Activated naive CD8-positive, alpha-beta T cell treated with anti-CD3 and anti-CD28 coated beads for 36 hours (primary cell): ENCODE measurements around the gene ANKRD34C. TPM values are rescaled to one million over a fixed set of nuclear protein-coding genes. Genes with fewer than 3 reads are reported as not detected.

Experiments used
- DNase-seq: peaks from one replicate; pipeline ENCODE4 v3.0.0; 2021
- H3K27ac Mint-ChIP-seq: one replicate; pipeline ENCODE4 v1.8.0; 2022; ENCODE audit warnings: mild to moderate bottlenecking, moderate library complexity, mixed read lengths
- H3K27me3 Mint-ChIP-seq: one replicate; pipeline ENCODE4 v1.8.0; 2022; ENCODE audit warnings: mild to moderate bottlenecking, mixed read lengths
- H3K36me3 Mint-ChIP-seq: one replicate; pipeline ENCODE4 v1.8.0; 2021; ENCODE audit warnings: mild to moderate bottlenecking, mixed read lengths
- H3K4me1 Mint-ChIP-seq: one replicate; pipeline ENCODE4 v1.8.0; 2021; ENCODE audit warnings: mixed read lengths
- H3K4me3 Mint-ChIP-seq: one replicate; pipeline ENCODE4 v1.8.0; 2022; ENCODE audit warnings: mild to moderate bottlenecking, moderate library complexity, mixed read lengths
- H3K9me3 Mint-ChIP-seq: one replicate; pipeline ENCODE4 v1.8.0; 2022; ENCODE audit warnings: mixed read lengths
- total RNA-seq, 2 experiments: library from RNA; stranded (reverse); gene quantifications; one replicate each; pipeline ENCODE4 v1.2.3, GENCODE V29; 2021

The ANKRD34C gene
- total RNA-seq, result not detected

DNA sequence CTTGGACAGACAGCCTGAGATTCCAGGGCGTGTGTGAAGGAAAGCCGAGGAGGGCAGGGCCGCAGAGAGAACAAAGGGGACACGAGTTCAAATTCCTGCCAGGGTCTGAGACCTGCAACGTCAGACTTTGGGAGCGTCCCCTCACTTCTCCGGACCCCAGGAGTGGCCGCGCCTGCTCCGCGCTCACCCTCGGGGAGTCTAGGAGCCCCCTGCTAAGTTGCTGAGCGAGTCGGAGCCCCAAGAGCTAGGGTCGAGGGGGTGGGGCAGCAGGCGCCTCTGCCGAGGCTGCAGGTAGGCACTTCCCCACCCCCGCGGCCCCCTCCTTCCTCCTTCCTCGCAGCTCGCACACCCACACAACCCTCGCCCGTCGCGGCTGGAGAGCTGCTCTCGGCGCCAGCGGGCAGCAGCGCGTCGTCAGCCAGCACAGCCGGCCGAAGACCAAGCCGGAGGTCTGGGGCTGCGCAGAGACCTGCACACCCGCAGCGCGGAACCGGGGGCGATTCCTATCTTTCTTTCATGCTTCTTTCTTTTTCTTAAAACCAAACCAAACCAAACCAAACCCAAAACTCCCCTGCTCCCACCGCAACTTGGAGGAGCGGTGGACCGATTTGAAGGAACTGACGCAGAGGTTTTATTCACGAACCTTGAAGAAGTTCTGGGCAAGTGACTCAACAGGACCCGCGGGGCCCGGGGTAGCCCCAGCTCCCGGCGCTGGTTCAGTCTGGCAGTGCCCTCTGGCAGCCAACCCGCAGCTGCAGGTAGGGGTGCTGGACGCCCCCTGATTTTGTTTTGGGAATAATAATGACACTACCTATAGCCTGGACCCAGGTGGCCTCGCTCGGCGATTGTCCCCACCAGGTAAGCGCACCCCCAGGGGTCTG is at the start of gene ANKRD34C:
Gene ANKRD34C (plus strand): TSS at position 352 of the 881 bp plus-strand sequence. CDS start 10,563 bp downstream, outside the sequence.
- no peak within 1 kb of the TSS for H3K27ac Mint-ChIP-seq
- H3K27me3 Mint-ChIP-seq, result peaks cover 78% of the 10 kb centered on the region
- H3K4me3 Mint-ChIP-seq, result no peak within 1 kb of the TSS
- peaks cover 1% of the 10 kb centered on the region for H3K36me3 Mint-ChIP-seq
- DNase-seq, result no peak
- peaks cover 4% of the 10 kb centered on the region for H3K4me1 Mint-ChIP-seq
- H3K9me3 Mint-ChIP-seq, result peaks cover 7% of the 10 kb centered on the region

DNA sequence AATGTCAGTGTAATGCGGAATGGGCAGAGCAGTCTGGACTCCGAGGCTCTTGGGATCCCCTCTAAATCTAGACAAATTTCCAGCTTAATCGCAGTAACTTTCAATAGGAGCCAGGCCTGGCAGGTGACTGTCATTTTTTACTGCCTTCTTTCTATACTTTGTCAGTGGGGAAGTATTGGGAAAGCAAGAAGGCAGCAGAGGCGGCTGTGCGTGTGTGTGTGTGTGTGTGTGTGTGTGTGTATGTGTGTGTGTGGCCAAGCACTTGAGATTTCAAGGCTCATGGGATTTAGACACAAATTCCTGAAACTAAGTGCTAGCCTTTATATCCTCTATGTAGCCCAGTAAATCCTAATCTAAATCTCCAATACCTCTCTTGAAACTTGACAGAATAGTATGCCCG is 49.3 kb upstream of the ANKRD34C start:
- no peaks in the 10 kb centered on the region for H3K36me3 Mint-ChIP-seq
- H3K9me3 Mint-ChIP-seq, result peaks cover 9% of the 10 kb centered on the region
- peaks cover 24% of the 10 kb centered on the region for H3K27me3 Mint-ChIP-seq
- DNase-seq, result no peak
- H3K4me3 Mint-ChIP-seq, result no peak overlapping the region
- H3K27ac Mint-ChIP-seq, result no peak overlapping the region
- no peaks in the 10 kb centered on the region for H3K4me1 Mint-ChIP-seq

DNA sequence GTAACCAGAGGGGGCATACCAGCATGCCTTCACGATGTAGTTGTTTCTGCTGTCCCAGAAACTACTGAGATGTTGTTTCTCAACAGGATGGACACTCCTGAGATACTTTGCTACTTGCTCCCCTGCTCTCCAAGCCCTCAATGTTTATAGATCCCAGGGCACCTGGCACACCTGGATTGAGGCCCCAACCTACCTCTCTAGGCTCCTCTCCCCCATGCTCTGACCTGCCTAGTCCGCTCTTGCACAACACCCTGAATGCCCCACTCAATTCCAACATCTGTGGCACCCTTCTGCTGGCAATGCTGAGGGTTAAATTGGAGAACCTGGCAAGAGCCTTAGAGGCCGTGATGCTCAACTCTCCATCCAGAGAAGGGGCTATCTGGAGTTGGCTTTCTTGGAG is 42.5 kb upstream of the ANKRD34C start:
- no peaks in the 10 kb centered on the region for H3K4me1 Mint-ChIP-seq
- DNase-seq, result no peak
- H3K4me3 Mint-ChIP-seq, result no peak overlapping the region
- no peaks in the 10 kb centered on the region for H3K36me3 Mint-ChIP-seq
- no peak overlapping the region for H3K27ac Mint-ChIP-seq
- no peaks in the 10 kb centered on the region for H3K9me3 Mint-ChIP-seq
- peaks cover 18% of the 10 kb centered on the region for H3K27me3 Mint-ChIP-seq

DNA sequence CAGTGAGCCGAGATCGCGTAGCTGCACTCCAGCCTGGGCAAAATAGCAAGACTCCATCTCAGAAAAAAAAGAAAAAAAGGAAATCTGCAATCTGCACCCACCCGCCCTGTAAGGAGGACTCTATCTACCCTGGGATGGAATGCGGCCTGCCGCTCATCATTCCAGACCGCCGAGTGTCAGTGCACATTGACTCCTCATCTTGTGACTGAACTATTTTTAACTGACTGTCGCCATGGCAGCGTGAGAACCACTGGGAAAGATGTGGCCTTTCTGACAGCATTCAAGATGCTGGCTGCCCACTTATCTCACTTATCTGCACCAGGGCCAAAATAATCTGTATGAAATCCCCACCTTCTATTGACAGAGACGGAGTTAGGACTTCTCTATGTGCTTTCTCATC is 38.8 kb upstream of the ANKRD34C start:
- Mint-ChIP-seq H3K36me3 (no peaks in the 10 kb centered on the region), H3K27me3 (peaks cover 5% of the 10 kb centered on the region), H3K4me1 (no peaks in the 10 kb centered on the region), H3K4me3 (no peak overlapping the region), H3K9me3 (no peaks in the 10 kb centered on the region), H3K27ac (no peak overlapping the region)
- DNase-seq, result no peak

DNA sequence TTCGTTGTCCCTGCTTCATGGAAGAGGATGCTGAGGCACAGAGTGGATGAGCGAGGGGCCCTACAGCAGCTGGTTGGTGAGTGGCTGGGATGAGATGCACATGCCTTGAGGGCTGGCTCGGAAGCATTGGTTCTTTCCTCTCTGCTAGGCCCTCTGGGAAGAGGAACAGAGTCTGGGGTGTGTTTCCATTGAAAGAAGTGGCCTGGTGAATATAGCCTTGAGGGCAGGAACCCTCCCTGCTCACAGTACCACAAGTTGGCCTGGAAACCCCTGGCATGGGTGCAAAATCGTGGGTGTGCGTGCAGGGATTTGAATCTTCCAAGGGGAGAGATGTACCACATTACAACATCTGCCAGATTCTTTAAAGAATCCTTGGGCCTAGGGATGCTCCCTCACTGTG is 37.6 kb upstream of the ANKRD34C start:
- Mint-ChIP-seq H3K27me3 (peaks cover 5% of the 10 kb centered on the region), H3K36me3 (no peaks in the 10 kb centered on the region), H3K4me1 (no peaks in the 10 kb centered on the region), H3K9me3 (no peaks in the 10 kb centered on the region), H3K4me3 (no peak overlapping the region), H3K27ac (no peak overlapping the region)
- no peak for DNase-seq

DNA sequence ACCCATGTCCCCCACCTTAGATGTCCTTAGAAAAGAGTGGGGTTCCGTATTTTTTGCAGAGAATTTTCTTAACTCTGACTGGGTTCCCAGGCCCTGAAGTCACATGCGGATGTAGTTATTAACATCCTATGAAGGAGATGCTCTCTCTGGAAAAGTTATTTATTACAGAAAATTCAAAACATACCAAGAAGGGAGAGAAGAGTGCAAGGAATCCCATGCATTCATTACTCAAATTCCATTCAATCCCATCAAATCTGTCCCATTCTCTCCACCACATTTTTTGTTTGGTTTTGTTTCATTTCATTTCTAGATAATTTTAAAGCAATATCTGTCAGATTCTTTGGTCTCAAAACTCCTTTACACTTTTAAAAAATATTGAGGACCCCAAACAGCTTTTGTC is 34.3 kb upstream of the ANKRD34C start:
- Mint-ChIP-seq H3K27ac (no peak overlapping the region), H3K27me3 (peaks cover 8% of the 10 kb centered on the region), H3K4me1 (no peaks in the 10 kb centered on the region)

DNA sequence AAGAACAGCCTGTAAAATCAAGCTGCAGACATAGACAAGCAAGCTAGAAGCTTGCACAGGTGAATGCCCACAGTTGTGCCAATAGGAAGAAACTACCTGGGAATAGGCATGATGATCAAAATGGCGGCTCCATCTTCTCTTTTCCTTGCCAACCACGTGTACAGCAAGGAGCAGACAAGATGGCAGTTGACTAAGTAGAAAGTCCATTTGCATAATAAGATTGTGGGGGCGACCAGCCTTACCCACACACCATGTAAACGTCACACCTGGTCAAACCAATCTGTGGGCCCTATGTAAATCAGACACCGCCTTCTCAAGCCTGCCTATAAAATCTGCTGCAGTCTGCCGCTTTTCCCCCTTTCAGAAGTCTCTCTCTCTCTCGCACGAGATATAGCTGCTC is 25.1 kb upstream of the ANKRD34C start:
- no peak for DNase-seq
- peaks cover 2% of the 10 kb centered on the region for H3K9me3 Mint-ChIP-seq
- H3K27me3 Mint-ChIP-seq, result peaks cover 35% of the 10 kb centered on the region
- no peak overlapping the region for H3K27ac Mint-ChIP-seq
- H3K4me1 Mint-ChIP-seq, result no peaks in the 10 kb centered on the region
- H3K36me3 Mint-ChIP-seq, result no peaks in the 10 kb centered on the region
- no peak overlapping the region for H3K4me3 Mint-ChIP-seq

More for the DNA sequence above, 34.3 kb upstream of the ANKRD34C start:
- no peak for DNase-seq
- Mint-ChIP-seq H3K9me3 (no peaks in the 10 kb centered on the region), H3K36me3 (no peaks in the 10 kb centered on the region), H3K4me3 (no peak overlapping the region)

DNA sequence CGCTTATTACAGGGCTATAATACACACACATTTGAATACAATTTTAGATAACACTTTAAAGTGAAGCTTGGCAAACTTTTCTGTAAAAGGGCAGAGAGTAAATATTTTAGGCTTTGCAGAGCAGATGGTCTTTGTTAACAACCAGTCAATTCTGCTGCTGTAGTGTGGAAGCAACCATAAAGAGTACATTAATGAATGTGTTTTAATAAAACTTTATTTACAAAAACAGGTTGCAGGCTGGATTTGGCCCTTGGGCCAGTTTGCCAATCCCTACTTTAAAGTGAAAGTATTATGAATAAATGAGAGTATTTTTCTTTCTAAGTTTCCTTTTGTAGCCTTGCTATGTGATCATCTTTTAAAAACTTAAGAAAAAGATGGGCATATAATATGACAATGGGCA is 20.7 kb upstream of the ANKRD34C start:
- Mint-ChIP-seq H3K4me1 (no peaks in the 10 kb centered on the region), H3K4me3 (no peak overlapping the region), H3K27ac (no peak overlapping the region), H3K36me3 (no peaks in the 10 kb centered on the region), H3K27me3 (peaks cover 18% of the 10 kb centered on the region), H3K9me3 (no peaks in the 10 kb centered on the region)
- DNase-seq, result no peak

DNA sequence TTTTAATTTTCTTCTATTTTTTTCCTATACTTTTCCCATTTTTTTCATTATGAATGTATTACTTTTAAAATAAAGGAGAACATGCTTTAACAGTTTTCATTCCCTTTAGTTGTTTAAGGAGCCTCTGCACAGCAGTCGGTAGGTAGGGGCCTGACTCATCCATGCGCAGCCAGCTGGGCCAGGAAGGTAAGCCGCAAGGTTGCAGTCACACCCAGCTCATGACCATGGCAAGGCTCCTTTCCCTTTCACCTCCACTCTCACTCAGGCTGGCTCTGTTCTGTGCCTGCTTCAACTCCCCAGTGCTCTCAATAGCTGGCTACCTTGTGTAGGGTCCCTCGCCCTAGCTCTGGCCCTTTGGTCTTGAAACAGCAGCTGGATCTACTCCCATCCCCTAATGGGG is 17.4 kb upstream of the ANKRD34C start:
- Mint-ChIP-seq H3K36me3 (no peaks in the 10 kb centered on the region), H3K4me1 (no peaks in the 10 kb centered on the region), H3K27me3 (peaks cover 28% of the 10 kb centered on the region), H3K4me3 (no peak overlapping the region), H3K9me3 (no peaks in the 10 kb centered on the region), H3K27ac (no peak overlapping the region)
- DNase-seq, result no peak

DNA sequence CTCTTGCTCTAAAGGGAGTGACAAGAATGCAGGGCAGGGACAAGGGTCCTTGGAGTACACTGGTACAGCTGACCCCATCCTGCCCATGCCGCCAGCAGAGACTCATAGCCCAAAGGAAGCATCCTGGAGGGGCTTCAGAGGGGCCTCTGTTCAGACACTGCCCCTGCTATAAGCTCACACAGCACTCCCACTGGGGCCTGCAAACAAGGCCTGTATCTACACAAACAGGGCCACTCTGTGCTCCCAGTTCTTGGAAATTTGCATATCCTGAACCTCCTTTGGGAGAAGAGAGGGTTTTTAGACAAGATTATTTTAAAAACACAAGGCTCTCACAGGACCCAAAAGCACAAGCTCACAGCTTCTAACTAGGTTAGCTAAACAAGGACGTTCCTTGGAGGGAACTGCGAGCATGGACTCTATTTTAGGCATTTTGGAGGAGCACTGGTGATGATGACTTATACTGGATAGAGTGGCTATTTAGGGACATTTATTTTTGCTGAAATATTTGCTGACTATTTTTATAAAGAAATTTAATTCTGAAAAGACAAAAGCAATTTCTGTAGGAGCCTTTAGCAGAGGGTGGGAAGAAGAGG is 16.4 kb upstream of the ANKRD34C start:
- no peak for DNase-seq
- peaks cover 32% of the 10 kb centered on the region for H3K27me3 Mint-ChIP-seq
- no peaks in the 10 kb centered on the region for H3K9me3 Mint-ChIP-seq
- H3K4me3 Mint-ChIP-seq, result no peak overlapping the region
- H3K4me1 Mint-ChIP-seq, result no peaks in the 10 kb centered on the region
- no peaks in the 10 kb centered on the region for H3K36me3 Mint-ChIP-seq
- H3K27ac Mint-ChIP-seq, result no peak overlapping the region

DNA sequence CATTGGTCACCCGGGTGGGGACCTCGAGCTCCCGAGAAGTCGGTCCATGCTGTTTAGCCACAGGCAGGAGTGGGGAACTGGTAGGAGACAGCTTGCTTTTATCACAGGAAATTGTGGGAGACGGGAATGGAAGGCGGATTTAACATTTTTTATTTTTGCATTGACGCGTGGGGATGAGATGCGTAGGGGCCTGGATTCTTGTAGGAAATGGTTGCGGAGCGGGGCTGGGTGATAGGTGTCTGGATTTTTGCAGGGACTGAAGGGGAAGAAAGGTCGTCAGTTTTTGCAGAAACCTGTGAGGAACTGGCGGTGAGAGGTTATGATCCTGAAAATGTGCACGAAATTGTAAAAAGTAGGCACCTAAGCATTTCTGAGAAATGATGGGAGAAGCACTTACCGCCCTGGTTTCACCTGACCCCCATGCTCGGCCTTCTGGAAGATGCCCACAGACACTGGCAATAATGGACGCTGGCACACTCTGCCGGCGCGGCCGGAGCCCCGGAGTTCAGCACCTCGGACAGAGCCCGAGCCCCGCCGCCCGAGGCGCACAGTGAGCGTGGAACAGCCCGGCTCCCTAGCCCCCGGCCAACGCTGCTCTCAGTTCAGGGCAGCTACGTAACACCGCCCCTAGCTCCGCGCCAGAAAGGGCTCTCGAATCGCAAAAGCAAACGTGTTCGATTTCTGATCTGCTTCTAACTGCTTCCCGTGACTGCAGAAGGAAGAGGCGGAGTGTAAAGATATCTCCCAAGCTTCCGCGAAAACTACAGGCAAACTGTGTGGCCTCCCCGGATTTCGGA is 928 bp downstream of the ANKRD34C start:
- H3K4me3 Mint-ChIP-seq, result no peak overlapping the region
- H3K27ac Mint-ChIP-seq, result no peak overlapping the region
- DNase-seq, result peak; percentile 48
- peaks cover 1% of the 10 kb centered on the region for H3K36me3 Mint-ChIP-seq
- H3K4me1 Mint-ChIP-seq, result peaks cover 4% of the 10 kb centered on the region
- peaks cover 7% of the 10 kb centered on the region for H3K9me3 Mint-ChIP-seq
- peaks cover 83% of the 10 kb centered on the region for H3K27me3 Mint-ChIP-seq

DNA sequence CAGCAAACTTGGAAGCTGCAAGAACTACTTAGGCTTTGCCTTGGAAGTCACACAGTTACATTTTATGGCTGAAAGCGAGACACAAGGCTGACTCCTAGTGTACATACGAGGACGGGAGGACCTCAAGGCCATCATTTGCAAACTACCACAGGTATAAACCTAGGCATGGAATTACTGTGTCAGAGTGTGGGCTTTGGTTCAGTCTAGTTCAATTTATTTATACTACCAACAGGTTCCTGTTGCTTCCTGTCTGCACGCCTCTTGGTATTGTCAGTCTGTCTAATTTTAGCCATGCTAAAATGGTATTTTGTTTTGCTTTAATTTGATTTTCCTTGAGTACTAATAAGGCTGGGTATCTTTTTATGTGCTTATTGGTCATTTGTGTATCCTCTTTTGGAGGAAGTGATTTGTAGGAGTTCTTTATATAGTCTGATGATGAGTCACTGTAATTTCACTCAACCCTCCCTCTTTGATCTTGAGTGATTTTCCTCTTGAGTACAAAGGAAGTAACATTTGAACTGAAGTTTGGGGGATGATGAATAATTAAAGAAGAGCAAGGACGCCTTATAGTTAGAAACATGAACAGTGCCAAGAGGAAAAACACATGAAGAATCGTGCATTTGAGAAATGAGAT is 8.2 kb downstream of the ANKRD34C start:
- no peaks in the 10 kb centered on the region for H3K36me3 Mint-ChIP-seq
- no peaks in the 10 kb centered on the region for H3K9me3 Mint-ChIP-seq
- peaks cover 11% of the 10 kb centered on the region for H3K4me1 Mint-ChIP-seq
- no peak for DNase-seq
- H3K4me3 Mint-ChIP-seq, result no peak overlapping the region
- H3K27me3 Mint-ChIP-seq, result peaks cover 28% of the 10 kb centered on the region
- H3K27ac Mint-ChIP-seq, result peak overlapping the region; percentile 47

DNA sequence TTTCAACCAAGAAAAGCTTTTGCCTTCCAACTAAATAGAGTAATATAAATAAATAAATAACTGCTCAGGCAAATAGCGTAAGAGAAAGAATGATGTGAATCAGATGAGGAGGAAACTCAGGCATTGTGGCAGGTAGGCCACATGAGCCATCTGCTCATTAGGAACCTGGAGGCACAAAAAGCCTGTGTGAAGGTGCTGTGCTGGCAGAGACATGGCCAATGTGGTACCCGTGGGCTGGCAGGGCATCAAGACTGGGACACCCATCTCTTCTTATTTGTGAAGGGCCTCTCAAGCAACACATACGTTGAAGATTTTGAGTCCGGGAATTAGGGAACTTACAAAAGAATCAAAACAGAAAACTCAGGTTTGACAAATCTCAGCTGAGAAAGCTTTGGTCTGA is 9.5 kb downstream of the ANKRD34C start:
- peaks cover 11% of the 10 kb centered on the region for H3K4me1 Mint-ChIP-seq
- H3K4me3 Mint-ChIP-seq, result no peak overlapping the region
- no peaks in the 10 kb centered on the region for H3K36me3 Mint-ChIP-seq
- peaks cover 22% of the 10 kb centered on the region for H3K27me3 Mint-ChIP-seq
- H3K27ac Mint-ChIP-seq, result no peak overlapping the region
- no peaks in the 10 kb centered on the region for H3K9me3 Mint-ChIP-seq
- no peak for DNase-seq

DNA sequence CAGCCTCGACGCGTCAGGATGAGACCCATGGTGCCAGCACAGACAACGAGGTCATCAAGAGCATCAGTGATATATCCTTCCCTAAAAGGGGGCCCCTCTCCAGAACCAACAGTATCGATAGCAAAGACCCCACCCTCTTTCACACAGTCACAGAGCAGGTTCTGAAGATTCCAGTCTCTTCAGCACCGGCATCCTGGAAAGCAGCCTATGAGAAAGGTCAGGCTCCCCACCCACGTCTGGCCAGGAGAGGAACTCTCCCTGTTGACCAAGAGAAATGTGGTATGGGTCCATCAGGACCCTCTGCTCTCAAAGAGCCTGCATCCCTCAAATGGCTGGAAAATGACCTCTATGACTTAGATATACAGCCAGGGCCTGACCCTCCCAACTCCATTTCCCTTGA is 11.6 kb downstream of the ANKRD34C start:
- Mint-ChIP-seq H3K27me3 (peaks cover 12% of the 10 kb centered on the region), H3K4me1 (peaks cover 11% of the 10 kb centered on the region), H3K36me3 (no peaks in the 10 kb centered on the region), H3K4me3 (no peak overlapping the region), H3K27ac (no peak overlapping the region), H3K9me3 (no peaks in the 10 kb centered on the region)
- no peak for DNase-seq

DNA sequence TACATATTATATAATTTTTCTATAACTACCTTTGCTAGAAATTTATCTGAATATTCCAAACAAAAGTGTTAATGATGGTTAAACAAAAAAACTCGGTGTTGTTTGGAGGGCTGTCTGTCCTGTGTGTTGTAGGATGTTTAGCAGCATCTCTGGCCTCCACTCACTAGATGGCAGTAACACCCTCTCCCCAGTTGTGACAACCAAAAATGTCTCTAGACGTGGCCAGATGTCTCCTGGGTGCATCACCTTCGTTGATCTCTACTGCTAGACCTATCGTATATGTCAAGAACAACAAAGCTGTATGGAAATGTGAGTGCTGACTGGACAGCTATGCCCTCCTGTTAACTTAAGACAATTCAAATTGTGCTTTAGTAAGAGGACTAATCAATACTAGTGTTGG is 14.1 kb downstream of the ANKRD34C start:
- Mint-ChIP-seq H3K36me3 (no peaks in the 10 kb centered on the region), H3K4me1 (peaks cover 1% of the 10 kb centered on the region), H3K4me3 (no peak overlapping the region), H3K9me3 (no peaks in the 10 kb centered on the region), H3K27me3 (peaks cover 19% of the 10 kb centered on the region), H3K27ac (no peak overlapping the region)
- DNase-seq, result no peak
